Immature natural killer cell (primary cell): ENCODE data around the gene CASKIN1. TPM values are rescaled to one million over a fixed set of nuclear protein-coding genes. Genes with fewer than 3 reads are reported as not detected.

Experiments
- DNase-seq, 3 donors: peaks; one replicate each; pipeline ENCODE4 v3.0.0; 2022; ENCODE audit warnings: mixed read lengths in 1 of 3
- H3K27ac Mint-ChIP-seq, 6 donors: one replicate each; pipeline ENCODE4 v1.8.0; 2020; ENCODE audit warnings: mixed read lengths in 6 of 6, mild to moderate bottlenecking in 5 of 6, inconsistent platforms in 4 of 6, moderate library complexity in 3 of 6
- H3K27me3 Mint-ChIP-seq, 3 donors: one replicate each; pipeline ENCODE4 v1.8.0; 2020 to 2021; ENCODE audit warnings: low read depth in 3 of 3, mild to moderate bottlenecking in 3 of 3, mixed read lengths in 3 of 3, moderate library complexity in 3 of 3, inconsistent platforms in 1 of 3
- H3K36me3 Mint-ChIP-seq, 3 donors: one replicate each; pipeline ENCODE4 v1.8.0; 2020; ENCODE audit warnings: mixed read lengths in 3 of 3, inconsistent platforms in 2 of 3, mild to moderate bottlenecking in 2 of 3
- H3K4me1 Mint-ChIP-seq, 2 donors: one replicate each; pipeline ENCODE4 v1.8.0; 2020; ENCODE audit warnings: inconsistent platforms in 2 of 2, mild to moderate bottlenecking in 2 of 2, mixed read lengths in 2 of 2, moderate library complexity in 1 of 2
- H3K4me3 Mint-ChIP-seq, 5 donors: one replicate each; pipeline ENCODE4 v1.8.0; 2020; ENCODE audit warnings: mild to moderate bottlenecking in 5 of 5, mixed read lengths in 5 of 5, inconsistent platforms in 3 of 5, moderate library complexity in 3 of 5
- H3K9me3 Mint-ChIP-seq, 6 donors: one replicate each; pipeline ENCODE4 v1.8.0; 2020; ENCODE audit warnings: mild to moderate bottlenecking in 6 of 6, mixed read lengths in 6 of 6, inconsistent platforms in 4 of 6, moderate library complexity in 3 of 6
- polyA plus RNA-seq, 3 donors: library from polyadenylated mRNA; unstranded; fragments of 300-500 nt; fragmentation: Illumina TruSeq; gene quantifications; one replicate each; pipeline ENCODE4 v1.2.3, GENCODE V29; 2021

The CASKIN1 gene
- polyA plus RNA-seq, 3 donors from 2014 or later, result not detected

DNA sequence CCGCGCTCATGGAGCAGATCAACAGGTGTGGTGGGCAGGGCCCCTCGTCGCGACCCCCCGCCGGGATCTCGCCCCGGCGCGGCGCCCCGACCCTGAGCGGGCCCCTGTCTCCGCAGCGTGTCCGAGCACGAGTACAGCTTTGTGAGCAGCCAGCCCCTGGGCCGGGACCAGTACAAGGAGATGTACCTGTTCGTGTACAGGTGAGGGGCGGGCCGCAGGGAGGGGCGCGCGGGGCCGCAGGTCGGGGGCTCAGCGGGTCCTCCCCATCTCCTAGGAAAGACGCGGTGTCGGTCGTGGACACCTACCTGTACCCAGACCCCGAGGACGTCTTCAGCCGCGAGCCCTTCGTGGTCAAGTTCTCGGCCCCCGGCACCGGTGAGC lies 40.7 kb upstream of the CASKIN1 start:
- H3K36me3 Mint-ChIP-seq, result peaks cover 0 to 4% (median 3%) of the 10 kb centered on the region in 3 donors
- H3K9me3 Mint-ChIP-seq, result peaks cover 0 to 2% (median 0%) of the 10 kb centered on the region in 6 donors
- no peak overlapping the region for H3K27ac Mint-ChIP-seq
- peaks cover 0 to 2% of the 10 kb centered on the region in 2 donors for H3K4me1 Mint-ChIP-seq
- H3K4me3 Mint-ChIP-seq, result no peak overlapping the region
- H3K27me3 Mint-ChIP-seq, result peaks cover 2 to 3% (median 2%) of the 10 kb centered on the region in 3 donors
- DNase-seq, result no peak

DNA sequence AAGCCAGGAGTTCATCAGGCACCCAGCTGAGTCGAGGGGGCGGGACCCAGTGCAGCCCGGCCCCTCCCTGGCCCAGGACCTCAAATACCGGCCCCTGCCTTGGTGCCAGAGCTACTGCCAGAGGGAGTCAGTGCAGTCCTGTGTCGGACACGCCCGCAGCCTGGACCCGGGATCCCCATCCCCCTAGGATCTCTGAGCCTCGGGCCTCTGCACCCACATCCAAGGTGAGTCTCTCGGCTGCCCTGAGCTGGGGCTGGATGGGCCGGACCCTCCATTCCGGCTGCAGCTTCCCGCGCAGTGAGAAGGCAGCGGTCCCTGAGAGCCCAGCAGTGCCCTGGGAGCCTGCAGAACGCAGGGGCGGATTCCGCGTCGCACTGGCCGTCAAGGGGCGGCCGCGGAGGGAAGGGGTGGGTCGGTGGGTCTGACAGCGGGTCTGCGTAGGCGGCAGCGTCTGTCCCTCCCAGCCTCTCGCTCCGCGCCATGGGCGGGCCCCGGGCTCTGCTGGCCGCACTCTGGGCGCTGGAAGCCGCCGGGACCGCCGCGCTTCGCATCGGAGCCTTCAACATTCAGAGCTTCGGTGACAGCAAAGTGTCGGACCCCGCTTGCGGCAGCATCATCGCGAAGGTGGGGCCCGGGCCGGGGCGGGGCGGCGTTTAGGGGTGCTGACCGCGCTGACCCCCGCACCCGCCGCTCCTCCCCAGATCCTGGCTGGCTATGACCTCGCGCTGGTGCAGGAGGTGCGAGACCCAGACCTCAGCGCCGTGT lies 40.1 kb upstream of the CASKIN1 start, which contains the start of gene DNASE1L2:
DNASE1L2 (plus strand) TSS at position 108 of the 765 bp plus-strand sequence; CDS start at position 481, 373 bp downstream.
- H3K27ac Mint-ChIP-seq, result no peak within 1 kb of the TSS
- peaks cover 0 to 2% (median 0%) of the 10 kb centered on the region in 6 donors for H3K9me3 Mint-ChIP-seq
- DNase-seq, result no peak
- peaks cover 0 to 2% of the 10 kb centered on the region in 2 donors for H3K4me1 Mint-ChIP-seq
- H3K27me3 Mint-ChIP-seq, result peaks cover 2 to 3% (median 2%) of the 10 kb centered on the region in 3 donors
- H3K36me3 Mint-ChIP-seq, result peaks cover 0 to 4% (median 3%) of the 10 kb centered on the region in 3 donors
- H3K4me3 Mint-ChIP-seq, result no peak within 1 kb of the TSS

DNA sequence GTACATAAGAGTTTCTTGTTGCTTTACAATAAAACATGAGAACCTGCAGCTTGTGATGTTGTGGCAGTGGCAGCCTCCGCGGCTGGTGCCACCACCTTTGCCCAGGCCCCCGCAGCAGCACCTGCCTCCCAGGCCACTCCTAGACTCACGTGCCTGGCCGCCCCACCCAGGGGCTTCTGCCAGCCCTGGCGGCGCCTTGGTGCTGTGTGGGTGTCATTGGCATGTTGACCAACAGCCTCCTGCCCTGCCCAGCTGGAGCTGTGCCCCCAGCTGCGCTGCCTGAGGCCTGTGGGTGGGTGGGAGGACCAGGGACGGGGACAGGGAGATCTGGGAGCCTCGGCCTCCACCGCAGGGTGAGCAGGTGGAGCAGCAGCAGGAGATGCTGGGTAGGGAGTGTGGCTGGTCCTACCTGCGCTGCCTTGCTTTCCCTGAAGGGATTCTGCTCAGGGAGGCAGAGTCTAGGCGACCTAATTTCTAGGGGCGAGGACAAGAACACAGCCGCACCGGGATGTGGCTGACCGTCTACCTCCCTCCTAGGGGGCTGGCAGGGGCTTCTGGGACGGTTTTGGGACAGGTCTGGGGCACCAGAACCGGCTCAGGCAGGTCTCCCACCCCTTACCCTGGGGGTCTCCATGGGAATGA lies 39.4 kb upstream of the CASKIN1 start:
- Mint-ChIP-seq H3K27ac (no peak overlapping the region), H3K36me3 (peaks cover 0 to 4% (median 3%) of the 10 kb centered on the region in 3 donors), H3K4me3 (no peak overlapping the region), H3K4me1 (peaks cover 0 to 2% of the 10 kb centered on the region in 2 donors), H3K9me3 (peaks cover 0 to 2% (median 0%) of the 10 kb centered on the region in 6 donors), H3K27me3 (peaks cover 2 to 3% (median 2%) of the 10 kb centered on the region in 3 donors)
- DNase-seq, result no peak

DNA sequence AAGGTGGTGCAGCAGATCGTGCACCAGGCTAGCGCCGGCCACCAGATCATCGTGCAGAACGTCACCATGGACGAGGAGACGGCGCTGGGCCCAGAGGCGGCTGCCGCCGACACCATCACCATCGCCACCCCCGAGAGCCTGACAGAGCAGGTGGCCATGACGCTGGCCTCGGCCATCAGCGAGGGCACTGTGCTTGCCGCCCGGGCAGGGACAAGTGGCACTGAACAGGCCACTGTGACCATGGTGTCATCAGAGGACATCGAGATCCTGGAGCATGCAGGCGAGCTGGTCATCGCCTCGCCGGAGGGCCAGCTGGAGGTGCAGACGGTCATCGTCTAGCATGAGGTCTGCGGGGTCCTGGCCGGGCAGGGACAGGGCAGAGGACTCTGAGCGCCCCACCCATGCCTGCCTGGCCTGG lies 38.8 kb upstream of the CASKIN1 start:
- Mint-ChIP-seq H3K27ac (no peak overlapping the region), H3K36me3 (peaks cover 0 to 4% (median 3%) of the 10 kb centered on the region in 3 donors), H3K27me3 (peaks cover 2 to 3% (median 2%) of the 10 kb centered on the region in 3 donors), H3K4me3 (no peak overlapping the region), H3K9me3 (peaks cover 0 to 2% (median 0%) of the 10 kb centered on the region in 6 donors), H3K4me1 (peaks cover 0 to 2% of the 10 kb centered on the region in 2 donors)
- no peak for DNase-seq

DNA sequence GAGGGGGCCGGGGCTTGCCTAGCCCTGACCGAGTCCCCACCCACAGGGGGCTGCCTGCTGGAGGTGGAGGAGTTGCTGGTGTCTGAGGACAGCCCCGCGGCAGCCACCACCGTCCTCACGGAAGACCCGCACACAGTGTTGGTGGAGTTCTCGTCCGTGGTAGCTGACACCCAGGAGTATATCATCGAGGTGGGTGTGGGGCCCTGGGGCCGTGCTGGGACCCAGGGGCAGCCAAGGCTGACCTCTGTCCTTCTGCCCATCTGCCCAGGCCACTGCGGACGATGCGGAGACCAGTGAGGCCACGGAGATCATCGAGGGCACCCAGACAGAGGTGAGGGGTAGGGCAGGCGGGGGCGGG lies 38.4 kb upstream of the CASKIN1 start:
- Mint-ChIP-seq H3K4me3 (no peak overlapping the region), H3K9me3 (no peaks in the 10 kb centered on the region)

DNA sequence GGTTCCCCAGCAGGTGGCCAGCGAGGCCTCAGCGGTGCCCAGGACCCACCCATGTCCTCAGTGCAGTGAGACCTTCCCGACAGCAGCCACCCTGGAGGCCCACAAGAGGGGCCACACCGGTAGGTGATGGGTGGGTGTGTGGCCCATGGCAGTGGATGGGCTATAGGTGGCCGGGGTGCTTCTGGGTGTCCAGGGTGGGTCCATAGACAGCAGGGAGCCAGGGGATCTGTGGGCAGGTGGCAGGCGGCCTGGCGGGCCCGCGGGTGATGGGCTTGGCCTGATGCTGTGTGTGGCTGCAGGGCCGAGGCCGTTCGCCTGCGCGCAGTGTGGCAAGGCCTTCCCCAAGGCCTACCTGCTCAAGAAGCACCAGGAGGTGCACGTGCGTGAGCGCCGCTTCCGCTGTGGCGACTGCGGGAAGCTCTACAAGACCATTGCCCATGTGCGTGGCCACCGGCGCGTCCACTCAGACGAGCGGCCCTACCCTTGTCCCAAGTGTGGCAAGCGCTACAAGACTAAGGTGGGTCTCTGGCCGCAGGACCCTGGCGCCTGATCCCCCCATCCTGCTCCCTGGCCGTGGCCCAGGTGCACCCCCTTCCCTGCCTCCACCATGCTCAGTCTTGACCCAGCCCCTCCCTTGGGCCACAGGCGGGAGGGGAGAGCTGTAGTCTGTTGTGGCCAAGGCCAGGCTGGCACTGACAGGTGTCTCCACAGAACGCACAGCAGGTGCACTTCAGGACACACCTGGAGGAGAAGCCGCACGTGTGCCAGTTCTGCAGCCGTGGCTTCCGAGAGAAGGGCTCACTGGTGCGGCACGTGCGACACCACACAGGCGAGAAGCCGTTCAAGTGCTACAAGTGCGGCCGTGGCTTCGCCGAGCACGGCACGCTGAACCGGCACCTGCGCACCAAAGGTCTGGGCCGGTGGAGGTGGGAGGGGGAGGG lies 37.7 kb upstream of the CASKIN1 start:
- no peak for DNase-seq
- Mint-ChIP-seq H3K27me3 (peaks cover 2 to 4% (median 3%) of the 10 kb centered on the region in 3 donors), H3K4me1 (peaks cover 0 to 2% of the 10 kb centered on the region in 2 donors), H3K9me3 (no peaks in the 10 kb centered on the region), H3K27ac (no peak overlapping the region), H3K36me3 (peaks cover 0 to 8% (median 4%) of the 10 kb centered on the region in 3 donors), H3K4me3 (no peak overlapping the region)

More for the DNA sequence above, 38.4 kb upstream of the CASKIN1 start:
- no peak for DNase-seq
- Mint-ChIP-seq H3K27ac (no peak overlapping the region), H3K4me1 (peaks cover 0 to 2% of the 10 kb centered on the region in 2 donors), H3K36me3 (peaks cover 0 to 8% (median 4%) of the 10 kb centered on the region in 3 donors), H3K27me3 (peaks cover 2 to 3% (median 2%) of the 10 kb centered on the region in 3 donors)

DNA sequence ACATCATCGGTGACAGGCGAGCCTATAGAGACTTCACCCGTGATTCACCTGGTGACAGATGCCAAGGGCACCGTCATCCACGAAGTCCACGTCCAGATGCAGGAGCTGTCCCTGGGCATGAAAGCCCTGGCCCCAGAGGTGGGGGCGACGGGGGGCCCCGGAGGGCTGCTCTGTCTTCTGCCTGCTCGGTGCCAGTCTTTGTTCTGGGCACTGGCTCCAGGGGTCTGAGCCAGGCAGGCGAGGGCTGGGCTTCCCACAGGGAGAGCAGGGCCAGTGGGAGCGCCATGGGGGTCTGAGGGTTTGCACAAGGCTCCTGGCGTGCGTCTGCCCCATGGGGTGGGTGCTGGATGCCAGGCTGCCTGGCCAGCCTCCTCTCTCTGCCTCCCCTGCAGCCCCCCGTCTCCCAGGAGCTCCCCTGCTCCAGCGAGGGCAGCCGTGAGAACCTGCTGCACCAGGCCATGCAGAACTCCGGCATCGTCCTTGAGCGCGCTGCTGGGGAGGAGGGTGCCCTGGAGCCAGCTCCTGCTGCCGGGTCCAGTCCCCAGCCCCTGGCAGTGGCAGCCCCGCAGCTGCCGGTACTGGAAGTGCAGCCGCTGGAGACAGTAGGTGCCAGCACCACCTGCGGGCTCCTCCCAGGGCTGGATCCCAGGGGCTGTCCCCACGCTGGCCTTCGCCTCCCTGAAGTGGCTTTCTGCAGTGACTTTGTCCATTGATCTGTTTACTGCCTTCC lies 36.8 kb upstream of the CASKIN1 start:
- H3K27me3 Mint-ChIP-seq, result peaks cover 2 to 4% (median 3%) of the 10 kb centered on the region in 3 donors
- H3K27ac Mint-ChIP-seq, result no peak overlapping the region
- H3K36me3 Mint-ChIP-seq, result peaks cover 0 to 8% (median 4%) of the 10 kb centered on the region in 3 donors
- no peaks in the 10 kb centered on the region for H3K9me3 Mint-ChIP-seq
- H3K4me1 Mint-ChIP-seq, result peaks cover 0 to 2% of the 10 kb centered on the region in 2 donors
- no peak for DNase-seq
- H3K4me3 Mint-ChIP-seq, result no peak overlapping the region

DNA sequence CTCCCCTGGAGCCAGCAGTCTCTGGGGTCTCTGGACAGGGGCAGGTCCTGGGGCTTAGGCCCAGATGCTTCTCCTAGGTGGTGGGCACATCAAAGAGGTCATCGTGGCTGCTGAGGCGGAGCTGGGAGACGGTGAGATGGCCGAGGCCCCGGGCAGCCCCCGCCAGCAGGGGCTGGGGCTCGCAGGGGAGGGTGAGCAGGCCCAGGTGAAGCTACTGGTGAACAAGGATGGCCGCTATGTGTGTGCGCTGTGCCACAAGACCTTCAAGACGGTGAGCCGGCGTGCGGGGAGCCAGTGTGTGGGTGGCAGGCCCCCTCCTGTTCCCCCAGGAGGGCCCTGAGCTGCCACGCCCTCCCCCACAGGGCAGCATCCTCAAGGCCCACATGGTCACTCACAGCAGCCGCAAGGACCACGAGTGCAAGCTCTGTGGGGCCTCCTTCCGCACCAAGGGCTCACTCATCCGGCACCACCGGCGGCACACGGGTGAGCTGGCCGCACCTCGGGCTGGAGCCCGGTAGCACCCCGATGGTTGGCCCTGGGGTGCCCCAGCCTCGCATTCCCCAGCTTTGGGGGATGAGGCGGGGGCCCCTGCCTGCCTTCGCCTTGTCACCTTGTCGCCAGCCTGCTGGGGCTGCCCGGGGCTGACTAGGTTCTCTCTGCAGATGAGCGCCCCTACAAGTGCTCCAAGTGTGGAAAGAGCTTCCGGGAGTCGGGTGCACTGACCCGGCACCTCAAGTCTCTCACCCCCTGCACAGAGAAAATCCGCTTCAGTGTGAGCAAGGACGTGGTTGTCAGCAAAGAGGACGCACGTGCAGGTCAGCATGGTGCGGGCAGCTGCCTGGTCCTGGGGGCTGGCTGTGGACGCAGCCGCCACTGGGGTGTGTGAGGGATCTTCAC lies 35.9 kb upstream of the CASKIN1 start:
- H3K27ac Mint-ChIP-seq, result no peak overlapping the region
- H3K4me3 Mint-ChIP-seq, result no peak overlapping the region
- DNase-seq, result no peak
- H3K27me3 Mint-ChIP-seq, result peaks cover 2 to 4% (median 3%) of the 10 kb centered on the region in 3 donors
- no peaks in the 10 kb centered on the region for H3K9me3 Mint-ChIP-seq
- peaks cover 0 to 8% (median 4%) of the 10 kb centered on the region in 3 donors for H3K36me3 Mint-ChIP-seq
- H3K4me1 Mint-ChIP-seq, result peaks cover 0 to 2% of the 10 kb centered on the region in 2 donors

DNA sequence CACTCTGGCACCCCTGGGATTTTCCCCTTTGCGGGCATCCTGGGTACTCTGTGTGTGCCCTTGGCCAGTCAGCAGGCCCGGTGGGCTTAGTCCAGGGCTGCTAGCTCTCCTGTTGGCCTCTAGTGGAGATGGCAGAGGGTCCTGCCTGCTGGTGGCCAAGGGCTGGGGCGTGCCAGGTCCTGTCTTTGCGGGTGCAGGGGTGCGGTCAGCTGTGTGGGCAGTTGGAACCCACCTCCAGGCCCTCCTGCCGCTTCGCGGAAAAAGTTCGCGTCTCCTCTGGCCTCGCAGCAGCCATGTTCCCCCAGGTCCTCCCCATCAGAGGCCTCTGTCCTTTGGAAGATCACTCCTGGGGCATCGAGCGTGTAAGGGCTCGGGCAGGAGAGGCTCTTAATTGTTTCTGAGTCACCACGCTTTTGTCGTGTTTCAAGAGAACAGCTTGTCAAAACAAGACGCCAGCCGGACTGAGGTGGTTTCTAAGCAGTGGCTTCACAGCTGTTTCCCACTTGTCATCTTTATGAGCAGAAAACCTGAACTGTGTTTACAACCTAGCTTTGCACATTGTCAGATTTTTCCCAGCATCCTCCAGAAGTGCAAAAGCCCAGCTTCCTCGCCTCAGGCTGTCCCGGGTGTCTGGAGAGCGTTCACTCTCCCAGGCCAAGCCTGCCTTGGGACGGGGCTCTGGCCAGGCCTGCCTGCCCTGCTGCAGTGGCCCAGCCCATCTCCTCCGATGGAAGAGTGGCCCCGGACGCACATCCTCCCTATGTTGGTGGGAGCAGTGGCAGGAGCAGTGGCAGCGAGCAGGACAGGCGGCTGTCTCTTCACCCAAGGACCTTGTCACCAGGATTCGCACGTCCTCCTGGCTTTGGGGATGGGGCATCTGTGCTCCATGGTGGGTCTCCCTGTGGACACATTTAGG lies 34.9 kb upstream of the CASKIN1 start:
- Mint-ChIP-seq H3K27ac (no peak overlapping the region), H3K4me3 (no peak overlapping the region)
- DNase-seq, result no peak

DNA sequence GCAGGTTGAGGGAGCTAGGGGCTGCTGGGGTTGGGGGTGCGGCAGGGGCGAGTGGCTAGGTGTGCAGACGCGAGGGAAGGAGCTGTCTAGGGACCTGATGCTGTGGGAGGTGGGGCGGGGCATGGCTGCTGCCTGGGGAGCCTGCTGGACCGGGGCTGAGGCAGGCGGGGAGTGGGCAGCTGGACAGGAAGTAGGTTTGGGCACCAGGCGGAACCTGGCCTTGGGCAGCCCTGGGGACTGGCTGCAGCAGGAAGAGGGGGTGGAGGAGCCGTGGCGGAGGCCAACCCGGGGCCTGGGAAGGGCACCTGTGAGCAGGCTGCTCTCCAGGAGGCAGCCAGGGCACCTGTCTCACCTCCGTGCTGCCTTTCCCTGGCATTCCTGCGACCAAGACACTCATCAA lies 34.0 kb upstream of the CASKIN1 start:
- DNase-seq, result no peak
- Mint-ChIP-seq H3K36me3 (peaks cover 0 to 6% (median 2%) of the 10 kb centered on the region in 3 donors), H3K4me1 (peaks cover 11 to 14% of the 10 kb centered on the region in 2 donors), H3K9me3 (no peaks in the 10 kb centered on the region), H3K27ac (no peak overlapping the region), H3K27me3 (peaks cover 0 to 3% (median 3%) of the 10 kb centered on the region in 3 donors), H3K4me3 (no peak overlapping the region)

More for the DNA sequence above, 34.9 kb upstream of the CASKIN1 start:
- Mint-ChIP-seq H3K9me3 (no peaks in the 10 kb centered on the region), H3K4me1 (peaks cover 8 to 9% of the 10 kb centered on the region in 2 donors), H3K27me3 (peaks cover 2 to 4% (median 3%) of the 10 kb centered on the region in 3 donors), H3K36me3 (peaks cover 0 to 8% (median 4%) of the 10 kb centered on the region in 3 donors)

DNA sequence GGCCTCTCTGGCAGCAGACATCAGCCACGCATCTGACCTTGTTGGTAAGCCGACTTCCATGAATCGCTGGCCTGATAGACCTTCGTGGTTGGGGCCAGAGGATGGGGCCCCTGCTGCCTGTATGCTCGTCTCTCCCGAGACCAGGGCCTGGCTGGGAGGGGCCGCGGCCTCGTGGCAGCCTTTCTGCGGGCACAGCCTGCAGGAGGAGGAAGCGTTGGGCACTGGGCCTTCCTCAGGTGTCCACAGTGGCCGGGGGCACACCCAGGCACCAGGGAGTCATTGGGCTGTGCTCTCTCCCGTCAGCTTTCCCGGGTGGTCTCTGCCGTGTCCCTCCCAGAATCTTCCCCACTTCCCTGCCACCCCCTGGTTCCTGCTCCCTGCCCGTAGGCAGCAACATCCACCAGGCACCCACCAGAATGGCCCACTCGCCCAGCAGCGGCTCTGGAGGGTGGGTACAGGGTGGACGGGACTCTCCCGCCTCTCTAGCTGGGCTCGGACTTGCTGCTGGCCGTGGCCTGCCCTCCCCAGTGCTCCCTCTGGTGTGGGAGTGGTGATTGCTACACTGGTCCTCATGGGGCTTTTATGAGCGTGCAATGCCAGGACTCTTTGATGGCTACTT lies 33.3 kb upstream of the CASKIN1 start:
- no peak for DNase-seq
- no peaks in the 10 kb centered on the region for H3K9me3 Mint-ChIP-seq
- H3K4me3 Mint-ChIP-seq, result no peak overlapping the region
- H3K27ac Mint-ChIP-seq, result no peak overlapping the region
- H3K27me3 Mint-ChIP-seq, result peaks cover 0 to 3% (median 2%) of the 10 kb centered on the region in 3 donors
- peaks cover 14 to 15% of the 10 kb centered on the region in 2 donors for H3K4me1 Mint-ChIP-seq
- H3K36me3 Mint-ChIP-seq, result peaks cover 0 to 4% (median 0%) of the 10 kb centered on the region in 3 donors
